IMR-90 (cell line): ENCODE results near the gene PRRT2. TPM values are rescaled to one million over a fixed set of nuclear protein-coding genes. Genes with fewer than 3 reads are reported as not detected.

Source experiments
- ATAC-seq: fragments of 200-7000 bp; cut with Tn5 transposase; 2 replicates; pipeline ENCODE4 v1.9.1; 2020; ENCODE audit warnings: low read depth, mild to moderate bottlenecking, moderate library complexity
- BruUV-seq: library from RNA; stranded (reverse); fragments of 400-500 nt; replicated peaks from 2 replicates; lab custom pipeline; 2021; lab: Mats Ljungman, UMichigan
- CTCF ChIA-PET: fragments of 300-600 bp; formaldehyde crosslinking; extraction: SDS; loops from one replicate; lab custom pipeline; 2021; ENCODE audit warnings: antibody characterized with exemption; lab: Yijun Ruan, JAX
- POLR2A ChIA-PET: fragments of 300-600 bp; sonication (Branson Sonifier 250); formaldehyde crosslinking; loops from one replicate; lab custom pipeline; 2022; ENCODE audit warnings: antibody characterized with exemption; ENCODE audit not compliant: unreplicated experiment; lab: Charles Lee
- DNase-seq: peaks from one replicate; pipeline ENCODE4 v3.0.0; 2013
- H2AFZ ChIP-seq: replicated peaks from 2 replicates; pipeline ENCODE3; 2013; ENCODE audit warnings: low read length, mild to moderate bottlenecking; ENCODE audit not compliant: poor library complexity
- H2AK5ac ChIP-seq: 2 replicates; pipeline ENCODE4 v1.6.1; 2013; ENCODE audit warnings: low read depth, low read length, inconsistent platforms
- H2AK9ac ChIP-seq: replicated peaks from 2 replicates; pipeline ENCODE3; 2013; ENCODE audit warnings: mild to moderate bottlenecking, low read depth, low read length, moderate library complexity; ENCODE audit not compliant: poor library complexity
- H2BK120ac ChIP-seq: 2 replicates; pipeline ENCODE4 v1.6.1; 2013; ENCODE audit warnings: low read depth, low read length, inconsistent platforms
- H2BK15ac ChIP-seq: 3 replicates; pipeline ENCODE4 v1.6.1; 2013; ENCODE audit warnings: low read depth, low read length, inconsistent platforms
- H2BK20ac ChIP-seq: 2 replicates; pipeline ENCODE4 v1.6.1; 2013; ENCODE audit warnings: low read depth, mild to moderate bottlenecking, inconsistent platforms, low read length, moderate library complexity
- H2BK5ac ChIP-seq: 2 replicates; pipeline ENCODE4 v1.6.1; 2013; ENCODE audit warnings: mild to moderate bottlenecking, low read depth, low read length, inconsistent platforms; ENCODE audit not compliant: poor library complexity, severe bottlenecking
- H3K14ac ChIP-seq: replicated peaks from 2 replicates; pipeline ENCODE4 v1.6.1; 2013; ENCODE audit warnings: low read depth, low read length, inconsistent platforms
- H3K18ac ChIP-seq: 2 replicates; pipeline ENCODE4 v1.6.1; 2013; ENCODE audit warnings: low read depth, low read length, control low read depth
- H3K23ac ChIP-seq: 2 replicates; pipeline ENCODE4 v1.6.1; 2013; ENCODE audit warnings: low read depth, low read length, inconsistent platforms
- H3K27ac ChIP-seq: 2 replicates; pipeline ENCODE4 v1.5.1; 2013; ENCODE audit warnings: mild to moderate bottlenecking, control low read depth, low read length; ENCODE audit not compliant: insufficient read depth
- H3K27me3 ChIP-seq: 2 replicates; pipeline ENCODE4 v1.6.1; 2013; ENCODE audit warnings: low read length; ENCODE audit not compliant: control insufficient read depth, insufficient read depth
- H3K36me3 ChIP-seq: 2 replicates; pipeline ENCODE4 v1.6.1; 2013; ENCODE audit warnings: low read length, mixed read lengths; ENCODE audit not compliant: control insufficient read depth, insufficient read depth
- H3K4ac ChIP-seq: 2 replicates; pipeline ENCODE4 v1.6.1; 2013; ENCODE audit warnings: low read depth, low read length, inconsistent platforms
- H3K4me1 ChIP-seq: 2 replicates; pipeline ENCODE4 v1.6.1; 2013; ENCODE audit warnings: low read length, mixed read lengths; ENCODE audit not compliant: control insufficient read depth, insufficient read depth
- H3K4me2 ChIP-seq: 2 replicates; pipeline ENCODE4 v1.6.1; 2013; ENCODE audit warnings: low read depth, mild to moderate bottlenecking, control low read depth, low read length, moderate library complexity
- H3K4me3 ChIP-seq: 2 replicates; pipeline ENCODE4 v1.5.1; 2013; ENCODE audit warnings: low read depth, mild to moderate bottlenecking, control low read depth, low read length, moderate library complexity; ENCODE audit not compliant: insufficient read depth
- H3K56ac ChIP-seq: 2 replicates; pipeline ENCODE4 v1.6.1; 2013; ENCODE audit warnings: low read length, inconsistent platforms; ENCODE audit not compliant: insufficient read depth; ENCODE audit errors: extremely low read depth
- H3K79me1 ChIP-seq, 2 experiments: 2 replicates each; pipeline ENCODE4 v1.6.1; 2013; ENCODE audit warnings: low read length in 2 of 2, inconsistent platforms in 1 of 2, low read depth in 1 of 2
- H3K9ac ChIP-seq: 2 replicates; pipeline ENCODE4 v1.6.1; 2013; ENCODE audit warnings: low read depth, low read length, control low read depth
- H3K9me1 ChIP-seq: 2 replicates; pipeline ENCODE4 v1.6.1; 2013; ENCODE audit warnings: low read length, inconsistent platforms; ENCODE audit not compliant: insufficient read depth
- H3K9me3 ChIP-seq: 2 replicates; pipeline ENCODE4 v1.6.1; 2013; ENCODE audit warnings: low read length; ENCODE audit not compliant: control insufficient read depth, insufficient read depth
- H4K20me1 ChIP-seq: 2 replicates; pipeline ENCODE4 v1.6.1; 2013; ENCODE audit warnings: low read length, inconsistent platforms; ENCODE audit not compliant: insufficient read depth
- H4K5ac ChIP-seq: 2 replicates; pipeline ENCODE4 v1.6.1; 2013; ENCODE audit warnings: mild to moderate bottlenecking, low read depth, low read length, control low read depth
- H4K8ac ChIP-seq, 2 experiments: 2 replicates each; pipeline ENCODE4 v1.6.1; 2013; ENCODE audit warnings: low read depth in 2 of 2, low read length in 2 of 2, control low read depth in 1 of 2, inconsistent platforms in 1 of 2
- H4K91ac ChIP-seq: 2 replicates; pipeline ENCODE4 v1.6.1; 2013; ENCODE audit warnings: low read depth, low read length, inconsistent platforms; ENCODE audit not compliant: insufficient read depth
- RAD21 ChIP-seq: IDR thresholded peaks from 2 replicates; pipeline ENCODE4 v1.6.1; 2012; ENCODE audit warnings: low read length, improper control_type of control experiment
- SMC3 ChIP-seq: fragments of 150-350 bp; IDR thresholded peaks from 2 replicates; pipeline ENCODE4 v1.6.1; 2016; ENCODE audit warnings: low read depth, mild to moderate bottlenecking, antibody characterized with exemption, low read length, moderate library complexity
- WGBS, 2 experiments: methylation state at CpG; one replicate each; pipeline versions ENCODE4 v1.1.5 to v1.1.7; 2013; ENCODE audit warnings: missing lambda C conversion rate in 2 of 2; ENCODE audit not compliant: insufficient read length in 1 of 2; ENCODE audit errors: extremely low coverage in 2 of 2; 5-methylcytosine and 5-hydroxymethylcytosine counted together
- dilution Hi-C: fragments of 300-500 bp; cut with HindIII; formaldehyde crosslinking; loops from one replicate; pipeline ENCODE4 v1.14.3; 2018; ENCODE audit warnings: low sequenced_read_pairs; ENCODE audit not compliant: unreplicated experiment
- in situ Hi-C: fragments of 300-500 bp; cut with MboI; formaldehyde crosslinking; loops from 3 replicates; pipeline ENCODE4 v1.14.3; 2019; ENCODE audit warnings: low sequenced_read_pairs, inconsistent platforms, mixed read lengths
- intact Hi-C: fragments of 100-400 bp; cut with micrococcal nuclease; formaldehyde crosslinking; loops from 2 replicates; pipeline ENCODE4 v1.10.0; 2022
- polyA plus RNA-seq, 3 experiments: library from polyadenylated mRNA; depleted of rRNA; stranded (reverse); fragments of >200 nt; gene quantifications; 2 replicates each; pipeline ENCODE4 v1.2.3, GENCODE V29; 2012; ENCODE audit warnings: low replicate concordance in 1 of 3
- total RNA-seq: library from RNA; depleted of rRNA; stranded (reverse); fragments of >200 nt; gene quantifications from 2 replicates; pipeline ENCODE4 v1.2.3, GENCODE V29; 2012
- TF ChIP-seq, protein P1 (sequence below): conservative IDR thresholded peaks from 2 replicates; pipeline ENCODE4 v1.5.1; 2012; ENCODE audit warnings: mild to moderate bottlenecking, low read depth, low read length, improper control_type of control experiment
- TF ChIP-seq, protein P2 (sequence below): fragments of 150-350 bp; IDR thresholded peaks from 2 replicates; pipeline ENCODE4 v1.6.1; 2016; ENCODE audit warnings: low read depth, mild to moderate bottlenecking, low read length, moderate library complexity, borderline replicate concordance
- TF ChIP-seq, protein P3 (sequence below): fragments of 150-350 bp; IDR thresholded peaks from 2 replicates; pipeline ENCODE4 v1.6.1; 2017; ENCODE audit warnings: mild to moderate bottlenecking, antibody characterized with exemption, low read length, low read depth

Gene PRRT2
- total and polyA plus RNA-seq, 2 of the 4 experiments (the other 2 are of a cell fraction): 0.90 to 10.5 TPM

DNA sequence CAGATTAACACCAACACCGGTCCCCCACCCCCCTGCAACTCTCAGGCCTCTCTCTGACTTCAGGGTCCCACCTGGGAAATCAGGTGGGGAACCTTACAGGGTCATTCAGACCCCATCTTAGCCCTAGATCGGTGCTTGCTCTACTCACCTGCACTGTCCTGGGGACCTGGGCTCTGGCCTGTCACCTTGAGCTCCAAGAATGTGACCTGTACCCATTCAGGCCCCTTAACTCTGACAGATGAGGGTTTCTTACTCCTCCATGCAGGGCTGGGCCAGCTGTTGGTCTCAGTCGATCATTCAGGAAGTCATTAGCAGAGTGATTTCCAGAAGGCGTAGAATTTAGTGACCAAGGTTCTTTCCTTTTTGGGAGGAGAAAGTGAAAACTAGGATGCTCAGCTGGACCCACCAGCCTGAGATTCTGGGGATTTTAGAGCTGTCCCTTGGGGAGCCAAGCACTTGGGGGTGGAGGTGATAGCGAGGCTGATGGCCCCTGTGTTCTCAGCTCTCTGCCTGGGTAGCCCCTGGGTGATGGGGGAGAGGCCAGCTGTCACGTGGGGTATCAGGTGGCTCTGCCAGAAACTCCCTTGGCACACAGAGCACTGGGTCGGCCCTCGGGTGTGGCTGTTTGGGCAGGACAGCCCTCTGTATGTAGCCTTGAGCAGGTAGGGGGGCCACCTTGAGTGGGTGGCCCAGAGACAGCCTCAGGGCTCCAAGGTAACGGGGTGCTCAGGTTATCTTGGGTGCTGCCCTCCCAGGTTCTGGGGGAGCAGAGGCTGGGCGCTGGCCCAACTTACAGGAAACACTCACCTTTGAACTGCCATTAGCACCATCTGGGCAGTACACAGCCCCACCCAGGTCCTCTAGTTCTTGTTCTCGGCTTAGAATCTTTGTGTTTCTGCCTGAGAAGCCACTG is 9.0 kb downstream of the PRRT2 start:
- Histone ChIP-seq H2BK5ac (peak overlapping the region; percentile 86), H3K18ac (peak overlapping the region; percentile 66), H3K9me1 (peaks cover 17% of the 10 kb centered on the region), H2BK15ac (peak overlapping the region; percentile 77; the same call in 2 of the 3 replicates), H3K27ac (peak overlapping the region; percentile 88), H2AK5ac (peak overlapping the region; percentile 97), H3K27me3 (no peaks in the 10 kb centered on the region), H3K36me3 (peaks cover 6% of the 10 kb centered on the region), H3K4me3 (peak overlapping the region; percentile 85), H4K8ac (peak overlapping the region; percentile 68 to 95), H2AK9ac (peak overlapping the region; percentile 100), H3K56ac (peak overlapping the region; percentile 94), H2BK20ac (0 out of 2 replicates have a peak overlapping the region, but pooled peaks have one; percentile 16), H2AFZ (no peak overlapping the region), H3K79me1 (peaks cover 21 to 65% of the 10 kb centered on the region in 2 experiments; a peak in 3 of 4 replicates), H2BK120ac (peak overlapping the region; percentile 76), H3K9ac (peak overlapping the region; percentile 88), H3K9me3 (no peaks in the 10 kb centered on the region), H3K4me2 (peak overlapping the region; percentile 90), H4K91ac (peak overlapping the region; percentile 92), H4K20me1 (peaks cover 12% of the 10 kb centered on the region), H4K5ac (peak overlapping the region; percentile 88), H3K23ac (peak overlapping the region; percentile 94), H3K4me1 (peaks cover 27% of the 10 kb centered on the region), H3K4ac (peak overlapping the region; percentile 93), H3K14ac (peak overlapping the region; percentile 99)
- TF ChIP-seq, protein P1, sequence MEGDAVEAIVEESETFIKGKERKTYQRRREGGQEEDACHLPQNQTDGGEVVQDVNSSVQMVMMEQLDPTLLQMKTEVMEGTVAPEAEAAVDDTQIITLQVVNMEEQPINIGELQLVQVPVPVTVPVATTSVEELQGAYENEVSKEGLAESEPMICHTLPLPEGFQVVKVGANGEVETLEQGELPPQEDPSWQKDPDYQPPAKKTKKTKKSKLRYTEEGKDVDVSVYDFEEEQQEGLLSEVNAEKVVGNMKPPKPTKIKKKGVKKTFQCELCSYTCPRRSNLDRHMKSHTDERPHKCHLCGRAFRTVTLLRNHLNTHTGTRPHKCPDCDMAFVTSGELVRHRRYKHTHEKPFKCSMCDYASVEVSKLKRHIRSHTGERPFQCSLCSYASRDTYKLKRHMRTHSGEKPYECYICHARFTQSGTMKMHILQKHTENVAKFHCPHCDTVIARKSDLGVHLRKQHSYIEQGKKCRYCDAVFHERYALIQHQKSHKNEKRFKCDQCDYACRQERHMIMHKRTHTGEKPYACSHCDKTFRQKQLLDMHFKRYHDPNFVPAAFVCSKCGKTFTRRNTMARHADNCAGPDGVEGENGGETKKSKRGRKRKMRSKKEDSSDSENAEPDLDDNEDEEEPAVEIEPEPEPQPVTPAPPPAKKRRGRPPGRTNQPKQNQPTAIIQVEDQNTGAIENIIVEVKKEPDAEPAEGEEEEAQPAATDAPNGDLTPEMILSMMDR: no peak
- no peak for TF ChIP-seq RAD21
- TF ChIP-seq, protein P2, sequence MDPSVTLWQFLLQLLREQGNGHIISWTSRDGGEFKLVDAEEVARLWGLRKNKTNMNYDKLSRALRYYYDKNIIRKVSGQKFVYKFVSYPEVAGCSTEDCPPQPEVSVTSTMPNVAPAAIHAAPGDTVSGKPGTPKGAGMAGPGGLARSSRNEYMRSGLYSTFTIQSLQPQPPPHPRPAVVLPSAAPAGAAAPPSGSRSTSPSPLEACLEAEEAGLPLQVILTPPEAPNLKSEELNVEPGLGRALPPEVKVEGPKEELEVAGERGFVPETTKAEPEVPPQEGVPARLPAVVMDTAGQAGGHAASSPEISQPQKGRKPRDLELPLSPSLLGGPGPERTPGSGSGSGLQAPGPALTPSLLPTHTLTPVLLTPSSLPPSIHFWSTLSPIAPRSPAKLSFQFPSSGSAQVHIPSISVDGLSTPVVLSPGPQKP: no peak
- TF ChIP-seq, protein P3, sequence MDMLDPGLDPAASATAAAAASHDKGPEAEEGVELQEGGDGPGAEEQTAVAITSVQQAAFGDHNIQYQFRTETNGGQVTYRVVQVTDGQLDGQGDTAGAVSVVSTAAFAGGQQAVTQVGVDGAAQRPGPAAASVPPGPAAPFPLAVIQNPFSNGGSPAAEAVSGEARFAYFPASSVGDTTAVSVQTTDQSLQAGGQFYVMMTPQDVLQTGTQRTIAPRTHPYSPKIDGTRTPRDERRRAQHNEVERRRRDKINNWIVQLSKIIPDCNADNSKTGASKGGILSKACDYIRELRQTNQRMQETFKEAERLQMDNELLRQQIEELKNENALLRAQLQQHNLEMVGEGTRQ: peak; percentile 83
- no peak for TF ChIP-seq SMC3
- WGBS, 2 experiments: 60% methylated on average over 4 of the region's 11 CpGs; no CpG with 5 or more reads in 1 of the 2 experiments
- DNase-seq (no peak), ATAC-seq (no peak)
- BruUV-seq: TSS peak; percentile 21
- ChIA-PET CTCF (interaction anchor here (1.8 kb wide), 2 partner anchors 27 to 28 kb away, joined by 6 to 7 read pairs; no protein-coding TSS in a partner anchor), POLR2A (no interaction called here)
- in situ Hi-C loops: no loop called here
- intact Hi-C loops: loop anchor here (5.0 kb wide), 1 partner anchor 41 kb away; the partner anchor contains the start of gene CDIPT
- dilution Hi-C loops: no loop called here
